Mesenteric fat pad (tissue), 1 donor: ENCODE data around the gene TMED7. TPM values are rescaled to one million over a fixed set of nuclear protein-coding genes. Genes with fewer than 3 reads are reported as not detected.

Experiments used
- DNase-seq: peaks from one replicate; pipeline ENCODE4 v3.0.0-alpha.2; 2020; ENCODE audit warnings: low spot score
- total RNA-seq: library from RNA; stranded (reverse); fragmentation: NEBNext Ultra II Directional; extraction: Animal tissue kit (Norgen Biotek cat#: 25700); gene quantifications from one replicate; pipeline ENCODE4 v1.2.1, GENCODE V29; 2021
- donor health status: DM: yes; HTN: yes; CAD: no.

Gene TMED7
- total RNA-seq, 1 donor from 2014 or later, result 82.8 TPM

GRCh38 chr5:115584501-115584900 is 41.3 kb downstream of the TMED7 start:
- DNase-seq, result no peak

DNA sequence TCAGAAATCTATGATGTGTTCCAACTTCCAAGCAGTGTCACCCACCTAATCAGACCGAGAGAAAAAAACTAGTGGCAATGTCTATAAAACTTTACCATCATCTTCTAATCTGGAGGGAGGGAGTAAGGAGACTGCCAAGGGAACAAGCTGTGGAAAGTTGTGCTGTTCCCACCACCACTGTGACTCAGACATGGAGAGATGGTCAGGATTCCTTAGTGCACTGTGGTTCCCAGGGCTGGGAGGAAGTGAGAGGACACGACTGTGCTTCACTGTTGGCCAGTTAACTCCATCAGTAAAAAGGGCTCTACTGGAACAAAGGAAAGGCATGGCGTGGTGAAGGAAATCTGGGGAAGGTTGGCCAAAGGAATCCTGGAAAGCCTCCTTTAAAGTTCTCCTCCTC is 42.4 kb downstream of the TMED7 start:
- DNase-seq, result no peak

DNA sequence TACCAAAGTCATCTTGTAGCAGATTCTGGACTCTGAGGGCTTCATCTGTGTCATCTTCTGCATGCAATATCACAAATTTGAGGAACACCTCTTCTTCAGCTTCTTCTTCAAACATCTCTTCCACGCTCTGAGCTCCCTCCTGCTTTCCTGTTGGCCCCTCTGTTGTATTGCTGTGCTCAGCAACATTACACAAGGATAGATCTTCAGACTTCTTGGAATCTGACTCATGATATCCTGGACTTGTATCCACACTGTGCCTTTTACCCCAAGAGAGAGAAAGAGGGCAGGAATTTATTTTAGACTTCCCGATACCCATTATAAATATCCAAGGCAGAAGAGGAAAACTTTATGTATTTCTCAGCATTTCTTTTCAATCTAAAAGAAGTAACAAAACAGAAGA is 44.9 kb downstream of the TMED7 start:
- DNase-seq, result no peak

- DNase-seq, result no peak
Observed at GRCh38 chr5:115579747-115580173, 46.1 kb downstream of the TMED7 start.

GRCh38 chr5:115579216-115579615 is 46.6 kb downstream of the TMED7 start:
- DNase-seq, result no peak

DNA sequence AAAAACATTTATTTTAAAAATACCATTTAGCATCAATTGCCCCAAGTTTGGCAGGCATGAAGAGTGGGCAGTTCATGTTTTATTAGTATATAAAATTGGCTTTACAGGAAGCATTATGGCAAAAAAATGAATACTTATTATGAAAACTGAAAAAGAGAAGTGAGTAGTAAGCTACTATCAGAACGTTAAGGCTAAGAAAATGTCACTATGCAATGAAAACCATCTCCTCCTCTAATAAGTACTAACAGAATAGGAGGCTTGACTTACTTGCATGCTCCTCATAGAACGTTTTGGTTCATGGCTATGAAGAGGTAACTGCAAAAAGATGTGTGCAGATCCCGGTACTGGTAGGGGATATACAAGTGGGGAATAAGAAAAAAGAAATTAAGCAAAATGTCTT is 47.2 kb downstream of the TMED7 start:
- no peak for DNase-seq

- no peak for DNase-seq
Observed at GRCh38 chr5:115577741-115578140, 48.1 kb downstream of the TMED7 start.

DNA sequence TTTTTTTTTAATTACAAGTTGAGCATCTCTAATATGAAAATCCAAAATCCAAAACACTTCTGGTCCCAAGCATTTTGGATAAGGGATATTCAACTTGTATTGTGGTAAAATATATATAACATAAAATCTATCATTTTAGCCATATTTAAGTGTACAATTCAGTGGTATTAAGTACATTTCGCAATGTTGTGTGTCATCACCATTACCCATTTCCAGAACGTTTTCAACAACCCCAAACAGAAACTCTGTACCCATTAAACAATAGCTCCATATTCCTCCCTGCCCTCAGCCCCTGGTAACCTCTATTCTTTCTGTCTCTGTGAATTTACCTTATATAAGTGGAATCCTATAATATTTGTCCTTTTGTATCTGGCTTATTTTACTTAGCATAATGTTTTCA is 48.5 kb downstream of the TMED7 start:
- no peak for DNase-seq

DNA sequence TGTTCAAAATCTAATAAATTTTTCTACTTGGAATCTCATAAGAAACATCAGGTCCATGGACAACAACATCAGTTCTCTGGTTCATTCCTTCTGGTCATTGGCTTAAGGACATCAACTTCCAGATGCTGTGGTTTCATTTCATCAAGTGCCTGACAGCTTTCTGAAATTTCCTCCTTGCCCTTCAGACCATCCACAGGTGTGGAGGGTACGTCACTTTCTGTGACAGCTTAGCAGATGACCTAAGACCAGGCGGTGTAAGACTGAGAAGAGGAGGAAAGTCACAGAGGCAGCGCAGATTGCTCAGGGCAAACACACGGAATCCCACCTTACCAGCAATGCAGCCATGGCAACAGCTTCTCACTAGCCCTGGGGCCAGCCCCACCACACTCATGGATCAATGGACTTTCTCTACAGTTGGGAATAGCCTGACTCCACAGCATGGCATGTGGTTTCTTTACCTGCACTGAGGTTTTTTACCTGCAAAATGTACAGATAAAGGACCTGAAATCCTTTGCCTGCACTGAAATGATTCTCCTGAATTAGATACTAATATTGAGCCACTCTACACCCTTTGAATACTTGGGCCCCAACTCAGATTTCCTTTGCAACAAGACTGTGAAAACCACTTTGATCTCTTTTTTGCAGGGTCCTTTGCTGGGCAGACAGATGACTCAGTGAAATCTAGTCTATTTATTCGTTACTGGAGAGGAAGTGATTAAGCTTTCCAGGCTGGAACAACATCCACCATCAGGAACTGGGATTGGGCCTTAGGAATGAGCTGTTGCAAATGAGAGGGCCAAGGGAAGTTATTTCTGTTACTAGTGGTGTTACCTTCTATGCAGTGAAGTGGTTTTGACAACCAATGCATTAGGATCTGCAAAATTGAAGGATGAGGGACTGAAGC is 50.4 kb downstream of the TMED7 start:
- DNase-seq, result no peak

- no peak for DNase-seq
Observed at GRCh38 chr5:115573133-115573532, 52.7 kb downstream of the TMED7 start.

- no peak for DNase-seq
Observed at GRCh38 chr5:115571441-115571878, 54.4 kb downstream of the TMED7 start.

DNA sequence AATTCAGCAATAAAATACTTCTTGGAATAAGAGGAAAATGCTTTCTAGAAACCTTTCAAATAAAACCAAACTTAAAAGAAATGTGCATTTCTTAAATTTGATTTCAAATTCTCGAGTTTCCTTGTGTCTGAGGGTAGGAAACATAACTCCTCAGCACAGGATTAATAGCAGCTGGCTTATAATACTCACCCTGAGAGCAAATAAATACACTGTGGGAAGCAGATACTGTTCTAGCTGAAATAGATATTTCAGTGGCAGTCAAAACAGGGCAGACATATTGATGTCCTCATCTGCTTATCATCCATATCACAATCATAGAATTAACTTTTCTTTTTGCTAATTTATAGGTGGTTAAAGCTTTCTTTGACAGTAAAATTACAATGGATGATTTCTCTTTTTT is 57.2 kb downstream of the TMED7 start:
- no peak for DNase-seq

GRCh38 chr5:115565233-115565632 is 60.6 kb downstream of the TMED7 start:
- no peak for DNase-seq

Other genes with a start within 250 kb of the TMED7 start
- 25.2 TPM for gene FEM1C, start 81.3 kb downstream of the TMED7 start, total RNA-seq
- 6.3 TPM for gene TICAM2, start 23.6 kb downstream of the TMED7 start, total RNA-seq
- gene CDO1, start 190.6 kb upstream of the TMED7 start, total RNA-seq, result 60.8 TPM
- 48.8 TPM for gene ATG12, start 215.5 kb upstream of the TMED7 start, total RNA-seq
- gene AP3S1, start 215.9 kb upstream of the TMED7 start, total RNA-seq, result 107 TPM